GM19193 (cell line): ENCODE data around the gene MGARP.

ENCODE experiments used
- POLR2A ChIP-seq: IDR thresholded peaks from 4 replicates; pipeline ENCODE4 v1.6.1; 2011; ENCODE audit not compliant: insufficient read depth, insufficient read length; ENCODE audit errors: extremely low read depth

The MGARP gene

GRCh38 chr4:139266583-139267257, 13.3 kb downstream of the MGARP start:
- no peak for TF ChIP-seq POLR2A

- no peak for TF ChIP-seq POLR2A
Measured at GRCh38 chr4:139266208-139266582, 13.8 kb downstream of the MGARP start.

- TF ChIP-seq POLR2A: no peak
Measured at GRCh38 chr4:139265654-139266053, 14.4 kb downstream of the MGARP start.

GRCh38 chr4:139256349-139256748, 23.7 kb downstream of the MGARP start:
- no peak for TF ChIP-seq POLR2A

GRCh38 chr4:139253713-139254112, 26.3 kb downstream of the MGARP start:
- no peak for TF ChIP-seq POLR2A

GRCh38 chr4:139253046-139253445, 27.0 kb downstream of the MGARP start:
- TF ChIP-seq POLR2A: no peak

- TF ChIP-seq POLR2A: no peak
Measured at GRCh38 chr4:139247700-139248238, 32.3 kb downstream of the MGARP start.

- TF ChIP-seq POLR2A: no peak
Measured at GRCh38 chr4:139247241-139247640, 32.8 kb downstream of the MGARP start.

- no peak for TF ChIP-seq POLR2A
Measured at GRCh38 chr4:139246166-139246565, 33.9 kb downstream of the MGARP start.

GRCh38 chr4:139245590-139245989, 34.4 kb downstream of the MGARP start:
- no peak for TF ChIP-seq POLR2A

- no peak for TF ChIP-seq POLR2A
Measured at GRCh38 chr4:139243448-139244365, 36.3 kb downstream of the MGARP start.

GRCh38 chr4:139242511-139243051, 37.4 kb downstream of the MGARP start:
- TF ChIP-seq POLR2A: no peak

GRCh38 chr4:139241784-139242151, 38.3 kb downstream of the MGARP start:
- no peak for TF ChIP-seq POLR2A

GRCh38 chr4:139241086-139241783, 38.8 kb downstream of the MGARP start:
- TF ChIP-seq POLR2A: no peak
